T-helper 17 cell (primary cell): ENCODE measurements around the gene CYLC2. TPM values are rescaled to one million over a fixed set of nuclear protein-coding genes. Genes with fewer than 3 reads are reported as not detected.

Experiments
- ATAC-seq: fragments of 150-1000 bp; cut with Tn5 transposase; 2 replicates; pipeline ENCODE4 v1.10.0; 2021; ENCODE audit warnings: mild to moderate bottlenecking, moderate library complexity
- DNase-seq, 3 donors: peaks; one replicate each; pipeline versions ENCODE4 v3.0.0 to v3.0.0-alpha.2; 2020 to 2021
- H3K9me3 ChIP-seq: one replicate; pipeline ENCODE4 v1.7.0; 2013; ENCODE audit warnings: low read length, mild to moderate bottlenecking; ENCODE audit not compliant: control insufficient read depth, poor library complexity, severe bottlenecking
- H3K27ac Mint-ChIP-seq: one replicate; pipeline ENCODE4 v1.8.0; 2022; ENCODE audit warnings: mild to moderate bottlenecking, moderate library complexity, mixed read lengths
- H3K27me3 Mint-ChIP-seq: one replicate; pipeline ENCODE4 v1.8.0; 2022; ENCODE audit warnings: mixed read lengths
- H3K36me3 Mint-ChIP-seq: one replicate; pipeline ENCODE4 v1.8.0; 2022; ENCODE audit warnings: low read depth, mixed read lengths
- H3K4me1 Mint-ChIP-seq: one replicate; pipeline ENCODE4 v1.8.0; 2022; ENCODE audit warnings: mild to moderate bottlenecking, mixed read lengths
- H3K4me3 Mint-ChIP-seq: one replicate; pipeline ENCODE4 v1.8.0; 2022; ENCODE audit warnings: mild to moderate bottlenecking, moderate library complexity, mixed read lengths
- total RNA-seq, 4 donors: library from RNA in 2 of 4; stranded (reverse) in 2 of 4; gene quantifications; one replicate each; pipeline ENCODE4 v1.2.3 and lab custom pipeline; 2022 to 2026

The CYLC2 gene
- total RNA-seq, 2 donors from 2014 or later, result not detected

DNA sequence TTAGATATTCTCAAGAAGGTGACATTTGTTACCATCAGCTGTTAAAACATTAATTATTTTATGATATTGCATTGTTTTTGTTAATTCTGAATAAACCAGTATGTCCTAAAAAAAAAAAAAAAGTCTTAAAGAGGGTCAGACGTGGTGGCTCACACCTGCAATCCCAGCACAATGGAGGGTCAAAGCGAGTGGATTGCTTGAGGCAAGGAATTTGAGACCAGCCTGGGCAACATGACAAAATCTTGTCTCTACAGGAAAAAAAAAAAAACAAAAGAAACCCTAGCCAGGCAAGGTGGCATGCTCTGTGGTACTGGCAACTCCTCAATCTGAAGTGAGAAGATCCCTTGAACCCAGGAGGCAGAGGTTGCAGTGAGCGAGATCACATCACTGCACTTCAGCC, 46.8 kb downstream of the CYLC2 start:
- no peaks in the 10 kb centered on the region for H3K9me3 ChIP-seq
- Mint-ChIP-seq H3K27me3 (no peaks in the 10 kb centered on the region), H3K4me1 (no peaks in the 10 kb centered on the region), H3K4me3 (no peak overlapping the region), H3K36me3 (no peaks in the 10 kb centered on the region), H3K27ac (no peak overlapping the region)
- DNase-seq (no peak), ATAC-seq (no peak)
